Posterior cingulate gyrus (tissue), 11 donors: ENCODE data around the gene ATP8B2.
"Not testable (repeated sequence)": the region's sequence is repeated elsewhere in the genome, so short reads cannot be mapped to it uniquely, and the experiment has no call there.

Experiments
- DNase-seq, 10 donors: peaks; one replicate each; pipeline versions ENCODE4 v3.0.0 to v3.0.0-alpha.2; 2020 to 2021; ENCODE audit warnings: mixed read lengths in 3 of 10
- intact Hi-C: fragments of 100-400 bp; cut with DNase I; formaldehyde crosslinking; loops from one replicate; pipeline ENCODE4 v1.15.1; 2023

Gene ATP8B2

GRCh38 chr1:154342836-154343472 lies 17.6 kb downstream of the ATP8B2 start:
- peak in 1 of 10 donors; percentile 65 for DNase-seq

GRCh38 chr1:154344977-154345837 lies 19.9 kb downstream of the ATP8B2 start:
- intact Hi-C loops, result no loop called here
- peak in 3 of 10 donors; percentile 48 to 80 (median 66) for DNase-seq

More at GRCh38 chr1:154342836-154343472, 17.6 kb downstream of the ATP8B2 start:
- intact Hi-C loops, result no loop called here

DNA sequence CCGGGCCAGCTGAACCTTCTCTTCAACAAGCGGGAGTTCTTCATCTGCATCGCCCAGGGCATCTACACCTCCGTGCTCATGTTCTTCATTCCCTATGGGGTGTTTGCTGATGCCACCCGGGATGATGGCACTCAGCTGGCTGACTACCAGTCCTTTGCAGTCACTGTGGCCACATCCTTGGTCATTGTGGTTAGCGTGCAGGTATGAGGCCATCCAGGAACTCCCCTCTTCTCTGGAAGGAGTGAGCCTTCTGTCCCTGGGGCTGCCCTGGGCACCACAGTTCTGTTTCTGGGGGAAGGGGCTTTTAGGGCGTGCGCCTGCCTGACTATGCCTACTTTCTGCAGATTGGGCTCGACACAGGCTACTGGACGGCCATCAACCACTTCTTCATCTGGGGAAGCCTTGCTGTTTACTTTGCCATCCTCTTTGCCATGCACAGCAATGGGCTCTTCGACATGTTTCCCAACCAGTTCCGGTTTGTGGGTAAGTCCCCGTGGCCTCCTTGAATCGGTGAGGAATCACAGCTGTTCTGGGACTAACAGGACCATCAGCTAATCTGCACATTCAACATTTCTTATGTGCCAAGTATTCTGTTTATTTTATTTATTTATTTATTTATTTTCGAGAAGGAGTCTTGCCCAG lies 21.1 kb downstream of the ATP8B2 start:
- intact Hi-C loops, result no loop called here

GRCh38 chr1:154347961-154348360 lies 22.6 kb downstream of the ATP8B2 start:
- DNase-seq, result no peak
- intact Hi-C loops, result no loop called here

More for the DNA sequence above, 21.1 kb downstream of the ATP8B2 start:
- no peak for DNase-seq

GRCh38 chr1:154348429-154349076 lies 23.2 kb downstream of the ATP8B2 start:
- DNase-seq, result peak in 4 of 10 donors; percentile 30 to 89 (median 82)
- intact Hi-C loops, result no loop called here

GRCh38 chr1:154349121-154349520 lies 23.8 kb downstream of the ATP8B2 start:
- intact Hi-C loops, result no loop called here
- no peak for DNase-seq

DNA sequence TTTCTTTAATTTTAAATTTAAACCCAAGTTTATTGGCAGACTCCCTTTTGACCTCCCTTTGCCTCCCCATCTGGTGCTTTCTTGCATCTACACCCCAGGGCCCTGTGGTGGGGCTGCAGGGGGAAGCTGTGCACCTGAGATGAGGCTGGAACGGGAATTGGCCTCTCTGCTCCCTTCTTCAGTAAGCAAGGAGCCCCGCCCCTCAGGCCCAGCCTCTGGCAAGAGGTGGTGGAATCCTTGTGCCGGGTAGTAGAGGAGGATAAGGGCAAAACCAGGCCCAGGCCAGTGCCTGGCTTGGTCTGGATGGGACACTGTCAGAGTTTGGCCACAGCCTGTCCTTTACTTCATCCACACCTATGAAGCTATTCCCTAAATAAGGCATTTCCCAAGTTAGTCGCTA lies 25.1 kb downstream of the ATP8B2 start:
- intact Hi-C loops, result loop anchor here (5.0 kb wide), 1 partner anchor 117 kb away; no protein-coding TSS in a partner anchor
- no peak for DNase-seq

GRCh38 chr1:154351363-154352068 lies 26.2 kb downstream of the ATP8B2 start:
- no peak for DNase-seq
- intact Hi-C loops, result loop anchor here (5.0 kb wide), 1 partner anchor 116 kb away; no protein-coding TSS in a partner anchor

DNA sequence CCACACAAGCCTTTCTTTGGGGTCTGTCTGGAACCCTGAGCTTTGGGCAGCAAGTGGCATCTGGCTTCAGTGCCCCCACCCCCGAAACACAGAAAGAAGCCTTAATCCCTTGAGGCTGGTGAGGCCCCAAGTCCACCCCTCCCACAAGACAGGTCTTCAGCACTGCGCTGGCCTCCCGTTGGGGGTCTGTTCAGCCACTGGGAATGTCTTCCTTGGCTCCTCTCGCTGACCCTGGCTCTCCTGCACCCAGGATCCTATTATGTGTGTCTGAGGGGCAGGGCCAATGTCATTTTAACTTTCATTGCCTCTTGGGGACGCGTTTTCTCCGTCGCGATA lies 26.9 kb downstream of the ATP8B2 start:
- DNase-seq, result no peak
- intact Hi-C loops, result loop anchor here (5.0 kb wide), 1 partner anchor 115 kb away; no protein-coding TSS in a partner anchor

DNA sequence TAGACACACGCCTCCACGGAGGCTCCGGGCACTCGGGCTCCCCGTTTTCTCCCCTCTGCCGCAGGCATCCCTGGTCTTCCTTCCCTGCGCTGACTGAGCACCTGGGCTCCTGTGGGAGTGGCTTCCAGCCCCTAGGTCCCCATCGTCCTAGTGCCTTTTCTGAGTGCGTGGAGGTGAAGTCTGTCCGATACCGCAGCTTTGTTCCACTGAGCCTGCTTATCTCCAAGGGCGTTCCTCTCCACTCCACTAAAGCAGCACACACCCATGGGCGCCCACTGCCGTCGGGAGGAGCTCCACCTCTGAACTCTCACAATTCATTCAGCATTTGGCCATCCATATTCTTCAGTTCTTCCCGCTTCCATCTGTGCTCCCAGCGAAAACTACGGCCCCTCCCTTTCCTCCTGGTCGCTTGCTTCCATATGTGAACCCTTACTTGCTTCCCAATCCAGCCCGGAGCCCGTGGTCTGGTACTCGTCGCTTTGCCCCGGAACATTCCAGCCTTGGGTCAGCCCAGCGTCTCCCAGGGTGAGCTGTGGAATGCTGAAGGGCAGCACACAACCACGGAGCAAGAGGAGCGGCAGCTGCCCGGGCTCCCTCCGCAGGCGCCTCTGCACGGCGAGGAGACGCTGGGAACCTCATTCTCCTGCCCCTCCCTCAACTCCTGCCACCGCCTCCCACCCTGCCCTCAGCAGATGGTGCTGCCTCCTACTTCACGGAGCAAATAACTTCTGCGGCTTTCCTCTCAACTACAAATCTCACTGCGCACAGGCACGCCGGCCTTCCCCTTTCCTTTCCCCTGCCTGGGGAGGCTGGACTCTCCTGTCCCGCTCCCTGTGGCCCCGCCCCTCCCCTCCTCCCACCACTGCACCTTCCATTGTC lies 27.5 kb downstream of the ATP8B2 start:
- peak; percentile 27 to 92 (median 49) for DNase-seq
- intact Hi-C loops, result loop anchor here (5.0 kb wide), 1 partner anchor 114 kb away; no protein-coding TSS in a partner anchor

DNA sequence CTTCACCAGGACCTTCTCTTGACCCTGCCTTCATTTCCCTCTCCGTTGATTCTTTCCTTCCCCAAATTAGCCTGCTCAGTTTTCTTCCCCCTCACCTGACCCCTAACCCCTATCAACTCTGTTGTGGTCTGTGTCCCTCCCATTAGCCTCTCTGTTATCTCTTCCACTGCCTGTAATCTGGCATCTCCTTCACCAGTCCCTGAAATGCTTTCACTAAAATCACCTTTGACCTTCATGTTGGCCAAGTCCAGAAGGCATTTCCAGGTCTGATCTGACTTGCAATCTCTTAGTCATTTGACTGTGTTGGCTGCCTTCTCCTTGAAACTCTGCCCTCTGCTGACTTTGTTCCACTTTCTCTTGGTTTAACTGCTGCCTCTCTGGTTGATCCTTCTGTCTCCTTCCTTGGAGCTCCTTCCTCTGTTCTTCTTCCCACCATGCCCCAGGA lies 28.2 kb downstream of the ATP8B2 start:
- intact Hi-C loops, result loop anchor here (5.0 kb wide), 1 partner anchor 114 kb away; no protein-coding TSS in a partner anchor
- no peak for DNase-seq

DNA sequence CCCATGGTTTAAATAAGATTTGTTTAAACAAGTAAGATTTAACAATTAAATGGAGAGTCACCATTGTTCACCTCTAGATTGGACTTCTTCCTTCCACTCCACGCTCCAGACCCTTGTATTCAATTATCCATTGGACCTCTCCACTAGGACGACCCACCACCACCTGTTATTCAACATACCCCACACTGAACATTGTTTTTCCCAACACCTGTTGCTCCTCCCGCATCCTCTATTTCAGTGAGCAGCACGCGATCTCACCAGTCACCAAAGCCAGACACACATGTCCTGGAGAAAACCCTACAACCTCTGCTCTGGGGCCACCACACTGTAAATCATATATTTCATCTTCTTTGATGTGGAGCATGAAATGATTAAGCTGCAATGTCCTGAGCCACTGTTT lies 28.6 kb downstream of the ATP8B2 start:
- no peak for DNase-seq
- intact Hi-C loops, result loop anchor here (5.0 kb wide), 1 partner anchor 113 kb away; no protein-coding TSS in a partner anchor

DNA sequence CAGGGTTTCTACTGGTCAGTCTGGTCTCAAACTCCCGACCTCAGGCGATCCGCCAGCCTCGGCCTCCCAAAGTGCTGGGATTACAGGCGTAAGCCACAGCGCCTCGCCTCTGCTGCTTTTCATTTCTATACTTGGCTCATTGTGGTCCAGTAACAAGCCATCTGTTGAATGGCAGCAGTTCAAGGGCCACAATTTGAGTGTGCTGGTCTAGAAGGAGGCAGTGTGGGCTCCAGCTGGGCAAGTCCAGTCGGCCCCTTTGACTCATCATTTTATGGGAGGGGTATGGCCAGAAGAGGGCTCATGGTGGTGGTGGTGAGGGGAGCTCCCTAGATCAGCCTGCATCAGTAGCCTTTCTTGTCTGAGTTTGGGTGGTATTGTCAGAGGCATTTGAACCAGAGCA lies 33.2 kb downstream of the ATP8B2 start:
- peak in 2 of 10 donors; percentile 9 to 55 for DNase-seq
- intact Hi-C loops, result no loop called here

- DNase-seq, result peak in 2 of 10 donors; percentile 2 to 18
- intact Hi-C loops, result no loop called here
These were observed 35.0 kb downstream of the ATP8B2 start for GRCh38 chr1:154360288-154360687.

GRCh38 chr1:154360881-154361280 lies 35.6 kb downstream of the ATP8B2 start:
- DNase-seq, result peak in 1 of 10 donors; percentile 0
- intact Hi-C loops, result not testable (repeated sequence)

- peak in 1 of 10 donors; percentile 13 for DNase-seq
- intact Hi-C loops, result no loop called here
These were observed 36.0 kb downstream of the ATP8B2 start for GRCh38 chr1:154361357-154361756.

- no peak for DNase-seq
- intact Hi-C loops, result loop anchor here (10.0 kb wide), 1 partner anchor 353 kb away; no protein-coding TSS in a partner anchor
These were observed 46.1 kb downstream of the ATP8B2 start for GRCh38 chr1:154371436-154371835.

- intact Hi-C loops, result loop anchor here (10.0 kb wide), 1 partner anchor 351 kb away; no protein-coding TSS in a partner anchor
- DNase-seq, result not testable (repeated sequence)
These were observed 48.5 kb downstream of the ATP8B2 start for GRCh38 chr1:154373777-154374357.
